Mucosa of descending colon (tissue), 3 donors: Measurements from ENCODE around the gene ANO4. TPM values are rescaled to one million over a fixed set of nuclear protein-coding genes. Genes with fewer than 3 reads are reported as not detected.

Source experiments
- ATAC-seq: fragments of 200-7000 bp; cut with Tn5 transposase; one replicate; pipeline ENCODE4 v1.9.1; 2020; ENCODE audit warnings: mild to moderate bottlenecking, moderate library complexity
- DNase-seq, 3 donors: peaks; one replicate each; pipeline ENCODE4 v3.0.0-alpha.2; 2020
- H3K36me3 ChIP-seq: fragments of 200-600 bp; one replicate; pipeline ENCODE4 v1.8.0; 2021; ENCODE audit warnings: low read depth, mild to moderate bottlenecking
- H3K4me1 ChIP-seq: fragments of 200-600 bp; one replicate; pipeline ENCODE4 v1.8.0; 2021; ENCODE audit warnings: low read depth, mild to moderate bottlenecking
- H3K4me3 ChIP-seq: fragments of 200-600 bp; one replicate; pipeline ENCODE4 v1.8.0; 2021; ENCODE audit warnings: mild to moderate bottlenecking
- H3K9me3 ChIP-seq: fragments of 200-600 bp; one replicate; pipeline ENCODE4 v1.8.0; 2021; ENCODE audit warnings: mild to moderate bottlenecking
- CTCF ChIP-seq: fragments of 200-600 bp; IDR thresholded peaks from one replicate; pipeline ENCODE4 v1.8.0; 2022; ENCODE audit warnings: antibody characterized with exemption, mild to moderate bottlenecking
- intact Hi-C, 2 donors: fragments of 100-400 bp; cut with DNase I in 1 of 2; cut with micrococcal nuclease in 1 of 2; formaldehyde crosslinking; loops; one replicate each; pipeline versions ENCODE4 v1.11.0 to v1.11.1; 2022; cut with DNase I, micrococcal nuclease
- total RNA-seq, 3 donors: library from RNA; stranded (reverse); fragmentation: NEBNext Ultra II Directional in 2 of 3; extraction: Animal tissue kit (Norgen Biotek cat#: 25700) in 2 of 3; gene quantifications; one replicate each; pipeline versions ENCODE4 v1.2.1 to v1.2.4, GENCODE V29; 2021 to 2023
- donor health status: DM: no; HTN: no; CAD: no; lungs with moderate emphysema.
- donor health status: DM: no; HTN: no; CAD: no.
- donor health status: DM: no; HTN: yes; CAD: no.

Gene ANO4
- total RNA-seq, 3 donors from 2014 or later = 0.13 to 1.9 (median 0.14) TPM

GRCh38 chr12:100797786-100798185 lies 3.2 kb downstream of the ANO4 start:
- H3K4me3 ChIP-seq = no peak overlapping the region
- H3K36me3 ChIP-seq = no peaks in the 10 kb centered on the region
- TF ChIP-seq CTCF = no peak
- H3K4me1 ChIP-seq = no peaks in the 10 kb centered on the region
- ATAC-seq (no peak), DNase-seq (no peak)
- no peaks in the 10 kb centered on the region for H3K9me3 ChIP-seq
- intact Hi-C loops = no loop called here

GRCh38 chr12:100798286-100799160 lies 3.9 kb downstream of the ANO4 start:
- TF ChIP-seq CTCF = no peak
- intact Hi-C loops = no loop called here
- no peaks in the 10 kb centered on the region for H3K36me3 ChIP-seq
- no peaks in the 10 kb centered on the region for H3K9me3 ChIP-seq
- H3K4me3 ChIP-seq = no peak overlapping the region
- ATAC-seq (no peak), DNase-seq (no peak)
- H3K4me1 ChIP-seq = no peaks in the 10 kb centered on the region

DNA sequence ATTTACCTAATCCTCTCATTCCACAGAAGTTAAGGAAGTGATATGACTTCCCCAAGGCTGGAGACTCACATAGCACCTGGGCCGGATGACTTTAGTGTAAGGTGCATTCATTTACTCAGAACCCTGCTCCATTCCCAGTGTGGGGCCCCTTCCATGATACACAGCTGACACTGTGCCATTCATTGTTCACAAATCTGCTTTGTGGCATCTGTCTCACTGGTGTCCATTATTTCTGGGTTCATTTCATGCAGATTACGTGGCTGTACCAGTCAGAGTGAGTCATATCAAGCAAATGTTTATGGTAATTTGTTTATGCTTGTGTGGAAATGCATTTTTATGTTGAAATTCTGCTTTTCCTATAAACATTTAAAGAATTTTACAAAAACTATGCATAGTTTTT lies 5.2 kb downstream of the ANO4 start:
- H3K4me1 ChIP-seq = no peaks in the 10 kb centered on the region
- no peaks in the 10 kb centered on the region for H3K9me3 ChIP-seq
- H3K36me3 ChIP-seq = no peaks in the 10 kb centered on the region
- intact Hi-C loops = no loop called here
- no peak for ATAC-seq
- no peak for DNase-seq
- no peak overlapping the region for H3K4me3 ChIP-seq
- no peak for TF ChIP-seq CTCF

- no peak for TF ChIP-seq CTCF
- no peaks in the 10 kb centered on the region for H3K4me1 ChIP-seq
- ATAC-seq (no peak), DNase-seq (no peak)
- no peaks in the 10 kb centered on the region for H3K9me3 ChIP-seq
- no peaks in the 10 kb centered on the region for H3K36me3 ChIP-seq
- no peak overlapping the region for H3K4me3 ChIP-seq
- intact Hi-C loops = no loop called here
Observed at GRCh38 chr12:100800723-100801122, 6.1 kb downstream of the ANO4 start.

DNA sequence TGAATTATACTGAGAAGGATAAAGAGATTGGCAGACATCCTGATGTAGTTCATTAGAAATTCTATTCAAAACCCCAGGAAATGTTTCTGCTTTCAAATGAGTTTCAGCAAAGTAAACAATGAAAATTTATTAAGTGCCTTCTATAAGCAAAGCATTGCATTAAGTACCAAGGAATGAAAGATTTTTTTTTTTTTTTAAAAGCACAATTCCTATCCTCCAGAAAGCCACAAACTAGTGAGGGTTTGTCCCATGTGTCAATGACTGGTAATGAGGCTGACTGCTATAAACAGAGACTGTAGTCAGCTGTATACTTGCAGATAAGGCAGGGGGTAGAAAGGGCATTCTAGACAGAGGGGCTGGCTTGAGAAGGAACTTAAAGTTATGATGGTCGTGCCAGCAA lies 6.7 kb downstream of the ANO4 start:
- H3K9me3 ChIP-seq = no peaks in the 10 kb centered on the region
- no peaks in the 10 kb centered on the region for H3K4me1 ChIP-seq
- no peak for ATAC-seq
- H3K36me3 ChIP-seq = no peaks in the 10 kb centered on the region
- intact Hi-C loops = no loop called here
- TF ChIP-seq CTCF = no peak
- H3K4me3 ChIP-seq = no peak overlapping the region
- no peak for DNase-seq
